PC-9 (cell line): ENCODE data around the gene MTHFD2. TPM values are rescaled to one million over a fixed set of nuclear protein-coding genes. Genes with fewer than 3 reads are reported as not detected.
"Not testable (repeated sequence)": the region's sequence is repeated elsewhere in the genome, so short reads cannot be mapped to it uniquely, and the experiment has no call there.

ENCODE experiments used
- BruUV-seq: library from RNA; stranded (reverse); fragments of 400-500 nt; replicated peaks from 2 replicates; lab custom pipeline; 2021; lab: Mats Ljungman, UMichigan
- CTCF ChIA-PET: fragments of 300-600 bp; sonication (Branson Sonifier 250); formaldehyde crosslinking; loops from one replicate; lab custom pipeline; 2022; ENCODE audit warnings: antibody characterized with exemption; lab: Charles Lee
- POLR2A ChIA-PET: fragments of 300-600 bp; sonication (Branson Sonifier 250); formaldehyde crosslinking; loops from one replicate; lab custom pipeline; 2022; ENCODE audit warnings: antibody characterized with exemption; ENCODE audit not compliant: unreplicated experiment; lab: Charles Lee
- DNase-seq, 2 experiments: peaks; one replicate each; pipeline versions ENCODE4 v3.0.0 to v3.0.0-alpha.2; 2015 to 2022; ENCODE audit warnings: mixed read lengths in 1 of 2
- H2AFZ ChIP-seq: fragments of 200-600 bp; sonication (generic); 2 replicates; pipeline ENCODE4 v1.8.1; 2017; ENCODE audit warnings: antibody characterized with exemption
- H3F3A ChIP-seq: fragments of 200-600 bp; sonication (generic); 2 replicates; pipeline ENCODE4 v1.8.1; 2017; ENCODE audit warnings: antibody characterized with exemption, mild to moderate bottlenecking, low read depth; ENCODE audit not compliant: insufficient read depth
- H3K27ac ChIP-seq: fragments of 200-600 bp; sonication (generic); 2 replicates; pipeline ENCODE4 v1.6.1; 2016; ENCODE audit warnings: mixed run types
- H3K27me3 ChIP-seq: fragments of 200-600 bp; sonication (generic); 2 replicates; pipeline ENCODE4 v1.6.1; 2016; ENCODE audit warnings: low read depth, mixed run types; ENCODE audit not compliant: insufficient read depth
- H3K36me3 ChIP-seq: fragments of 200-600 bp; sonication (generic); 2 replicates; pipeline ENCODE4 v1.6.1; 2016; ENCODE audit warnings: low read depth, mixed run types
- H3K4me1 ChIP-seq: fragments of 200-600 bp; sonication (generic); replicated peaks from 2 replicates; pipeline ENCODE4 v1.6.1; 2016; ENCODE audit warnings: mixed run types; ENCODE audit not compliant: insufficient read depth
- H3K4me2 ChIP-seq: fragments of 200-600 bp; sonication (generic); 2 replicates; pipeline ENCODE4 v1.6.1; 2017; ENCODE audit warnings: mixed run types
- H3K4me3 ChIP-seq: fragments of 200-600 bp; sonication (generic); 2 replicates; pipeline ENCODE4 v1.6.1; 2016; ENCODE audit warnings: mixed run types
- H3K79me2 ChIP-seq: fragments of 200-600 bp; sonication (generic); 2 replicates; pipeline ENCODE4 v1.6.1; 2017; ENCODE audit warnings: low read depth, mixed run types
- H3K9me2 ChIP-seq: fragments of 200-600 bp; sonication (generic); 2 replicates; pipeline ENCODE4 v1.8.1; 2017; ENCODE audit warnings: mild to moderate bottlenecking; ENCODE audit not compliant: insufficient read depth
- H3K9me3 ChIP-seq: fragments of 200-600 bp; sonication (generic); 2 replicates; pipeline ENCODE4 v1.8.1; 2016; ENCODE audit warnings: low read depth; ENCODE audit not compliant: insufficient read depth
- H4K20me1 ChIP-seq: fragments of 200-600 bp; sonication (generic); 2 replicates; pipeline ENCODE4 v1.8.1; 2017; ENCODE audit not compliant: insufficient read depth
- EZH2 ChIP-seq: fragments of 200-600 bp; sonication (generic); IDR thresholded peaks from 2 replicates; pipeline ENCODE4 v1.8.0; 2017; ENCODE audit warnings: antibody characterized with exemption, low read depth
- intact Hi-C: fragments of 100-400 bp; cut with micrococcal nuclease; formaldehyde crosslinking; loops from one replicate; pipeline ENCODE4 v1.10.0; 2022; ENCODE audit not compliant: unreplicated experiment
- total RNA-seq: library from RNA; stranded (reverse); gene quantifications from 2 replicates; pipeline ENCODE4 v1.2.3, GENCODE V29; 2021
- TF ChIP-seq, protein P1 (sequence below): fragments of 200-600 bp; sonication (generic); conservative IDR thresholded peaks from 2 replicates; pipeline ENCODE4 v1.6.1; 2017; ENCODE audit warnings: mixed run types, antibody characterized with exemption, mild to moderate bottlenecking, moderate library complexity

The MTHFD2 gene
- total RNA-seq, 1 experiment from 2014 or later = 192 TPM

DNA sequence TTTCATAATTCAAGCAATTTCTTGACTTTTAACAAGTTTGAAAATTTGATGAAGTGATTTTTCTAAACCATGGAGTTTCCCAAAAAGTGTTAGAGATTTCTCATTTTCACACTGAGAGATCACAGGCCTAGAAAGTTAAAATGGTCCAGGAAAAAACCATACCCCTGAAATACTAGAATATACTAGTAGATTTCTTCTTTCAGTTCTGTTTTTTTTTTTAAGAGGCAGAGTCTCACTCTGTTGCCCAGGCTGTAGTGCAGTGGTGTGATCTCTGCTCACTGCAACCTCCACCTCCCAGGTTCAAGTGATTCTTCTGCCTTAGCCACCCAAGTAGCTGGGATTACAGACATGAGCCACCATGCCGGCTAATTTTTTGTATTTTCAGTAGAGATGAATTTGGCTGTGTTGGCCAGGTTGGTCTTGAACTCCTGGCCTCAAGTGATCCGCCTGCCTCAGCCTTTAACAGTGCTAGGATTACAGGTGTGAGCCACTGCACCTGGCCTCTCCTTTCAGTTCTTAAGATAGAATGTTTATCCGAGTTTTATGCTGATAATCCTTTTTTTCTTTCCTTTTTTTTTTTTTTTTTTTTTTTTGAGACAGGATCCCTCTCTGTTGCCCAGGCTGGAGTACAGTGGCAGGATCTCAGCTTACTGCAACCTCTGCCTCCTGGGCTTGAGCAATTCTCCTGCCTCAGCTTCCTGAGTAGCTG lies 14.4 kb downstream of the MTHFD2 start:
- Histone ChIP-seq H3K27me3 (no peaks in the 10 kb centered on the region), H3K9me2 (no peaks in the 10 kb centered on the region), H3K79me2 (peaks cover 20% of the 10 kb centered on the region), H3K4me1 (no peaks in the 10 kb centered on the region), H3K36me3 (peaks cover 86% of the 10 kb centered on the region), H3K9me3 (no peaks in the 10 kb centered on the region), H4K20me1 (peaks cover 88% of the 10 kb centered on the region), H3K4me2 (no peak overlapping the region), H3K27ac (no peak overlapping the region), H3F3A (peaks cover 63% of the 10 kb centered on the region), H3K4me3 (no peak overlapping the region), H2AFZ (no peak overlapping the region)
- ChIA-PET POLR2A (no interaction called here), CTCF (no interaction called here)
- no TSS peak for BruUV-seq
- intact Hi-C loops = no loop called here
- TF ChIP-seq EZH2 = no peak
- TF ChIP-seq, protein P1, sequence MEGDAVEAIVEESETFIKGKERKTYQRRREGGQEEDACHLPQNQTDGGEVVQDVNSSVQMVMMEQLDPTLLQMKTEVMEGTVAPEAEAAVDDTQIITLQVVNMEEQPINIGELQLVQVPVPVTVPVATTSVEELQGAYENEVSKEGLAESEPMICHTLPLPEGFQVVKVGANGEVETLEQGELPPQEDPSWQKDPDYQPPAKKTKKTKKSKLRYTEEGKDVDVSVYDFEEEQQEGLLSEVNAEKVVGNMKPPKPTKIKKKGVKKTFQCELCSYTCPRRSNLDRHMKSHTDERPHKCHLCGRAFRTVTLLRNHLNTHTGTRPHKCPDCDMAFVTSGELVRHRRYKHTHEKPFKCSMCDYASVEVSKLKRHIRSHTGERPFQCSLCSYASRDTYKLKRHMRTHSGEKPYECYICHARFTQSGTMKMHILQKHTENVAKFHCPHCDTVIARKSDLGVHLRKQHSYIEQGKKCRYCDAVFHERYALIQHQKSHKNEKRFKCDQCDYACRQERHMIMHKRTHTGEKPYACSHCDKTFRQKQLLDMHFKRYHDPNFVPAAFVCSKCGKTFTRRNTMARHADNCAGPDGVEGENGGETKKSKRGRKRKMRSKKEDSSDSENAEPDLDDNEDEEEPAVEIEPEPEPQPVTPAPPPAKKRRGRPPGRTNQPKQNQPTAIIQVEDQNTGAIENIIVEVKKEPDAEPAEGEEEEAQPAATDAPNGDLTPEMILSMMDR = no peak
- DNase-seq = no peak

DNA sequence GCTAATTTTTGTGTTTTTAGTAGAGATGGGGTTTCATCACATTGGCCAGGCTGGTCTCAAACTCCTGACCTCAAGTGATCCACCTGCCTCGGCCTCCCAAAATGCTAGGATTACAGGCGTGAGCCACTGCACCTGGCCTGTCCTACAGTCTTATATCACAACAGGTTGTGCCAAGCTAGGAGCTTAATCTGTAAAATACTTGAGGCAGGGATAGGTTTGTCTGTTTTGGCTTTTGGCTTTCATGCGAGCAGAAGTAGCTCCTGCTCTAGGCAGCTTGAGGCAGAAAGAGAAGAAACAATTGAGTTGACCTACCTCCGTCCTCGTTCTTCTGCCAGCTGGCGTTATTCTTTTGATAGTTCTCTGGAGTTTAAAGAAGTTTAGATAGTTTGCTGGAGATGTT lies 17.4 kb downstream of the MTHFD2 start:
- H3K4me2 ChIP-seq, H3K9me2 ChIP-seq, H2AFZ ChIP-seq, H3K79me2 ChIP-seq, DNase-seq, H3K9me3 ChIP-seq, intact Hi-C loops, POLR2A ChIA-PET, H3K27me3 ChIP-seq, H3K4me1 ChIP-seq, H3K4me3 ChIP-seq, H3K27ac ChIP-seq, CTCF ChIA-PET, BruUV-seq: not testable (repeated sequence)
- Histone ChIP-seq H4K20me1 (peaks cover 78% of the 10 kb centered on the region), H3K36me3 (peaks cover 63% of the 10 kb centered on the region), H3F3A (peaks cover 59% of the 10 kb centered on the region)

DNA sequence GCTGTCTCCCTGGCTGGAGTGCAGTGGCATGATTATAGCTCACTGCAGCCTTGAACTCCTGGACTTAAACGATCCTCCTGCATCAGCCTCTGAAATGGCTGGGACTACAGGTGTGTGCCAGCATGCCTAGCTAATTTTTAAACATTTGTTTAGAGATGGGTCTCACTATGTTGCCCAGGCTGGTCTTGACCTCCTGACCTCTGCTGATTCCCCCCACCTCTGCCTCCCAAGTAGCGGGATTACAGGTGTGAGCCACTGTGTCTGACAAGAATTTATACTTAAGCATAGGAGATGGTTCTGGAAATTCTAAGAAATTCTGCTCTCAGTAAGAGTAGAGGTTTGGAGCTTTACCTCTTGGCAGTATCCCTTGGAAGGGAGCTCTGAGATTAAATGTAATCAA lies 18.2 kb downstream of the MTHFD2 start:
- Histone ChIP-seq H3K9me2 (no peaks in the 10 kb centered on the region), H3K27ac (no peak overlapping the region), H3K27me3 (no peaks in the 10 kb centered on the region), H3K79me2 (no peaks in the 10 kb centered on the region), H3K4me3 (no peak overlapping the region), H3K4me2 (no peak overlapping the region), H4K20me1 (peaks cover 73% of the 10 kb centered on the region), H3K4me1 (no peaks in the 10 kb centered on the region), H3K9me3 (no peaks in the 10 kb centered on the region), H3F3A (peaks cover 65% of the 10 kb centered on the region), H2AFZ (no peak overlapping the region), H3K36me3 (peaks cover 58% of the 10 kb centered on the region)
- intact Hi-C loops = no loop called here
- no peak for TF ChIP-seq EZH2
- TF ChIP-seq, protein P1 = no peak
- POLR2A ChIA-PET = interaction anchor here (0.6 kb wide), 1 partner anchor 373 kb away, joined by 18 read pairs; no protein-coding TSS in a partner anchor
- no peak for DNase-seq
- no TSS peak for BruUV-seq
- CTCF ChIA-PET = no interaction called here
